SU-DHL-6 (cell line): Measurements from ENCODE around the gene HK1.

Experiments
- H2AFZ ChIP-seq: fragments of 200-600 bp; sonication (generic); 2 replicates; pipeline ENCODE4 v1.6.1; 2014; ENCODE audit warnings: low read depth, mild to moderate bottlenecking, moderate library complexity, mixed read lengths, antibody characterized with exemption, low read length; ENCODE audit not compliant: severe bottlenecking
- H3F3A ChIP-seq: fragments of 200-600 bp; shearing (Covaris generic); 2 replicates; pipeline ENCODE4 v1.6.0; 2016; ENCODE audit warnings: antibody characterized with exemption, mild to moderate bottlenecking; ENCODE audit not compliant: insufficient read depth
- H3K27ac ChIP-seq: fragments of 200-600 bp; sonication (generic); 2 replicates; pipeline ENCODE4 v1.5.1; 2016; ENCODE audit warnings: low read depth, mild to moderate bottlenecking, low read length, moderate library complexity, mixed read lengths
- H3K27me3 ChIP-seq: fragments of 200-600 bp; sonication (generic), shearing (Covaris generic); 2 replicates; pipeline ENCODE4 v1.6.0; 2014; ENCODE audit warnings: mild to moderate bottlenecking, low read length
- H3K36me3 ChIP-seq: fragments of 200-600 bp; sonication (generic); 2 replicates; pipeline ENCODE4 v1.6.1; 2014; ENCODE audit warnings: mild to moderate bottlenecking, low read length, mixed read lengths
- H3K4me2 ChIP-seq: fragments of 300-600, 200-600 bp; shearing (Covaris generic), sonication (generic); 2 replicates; pipeline ENCODE4 v1.6.0; 2014; ENCODE audit warnings: low read length, low read depth, mild to moderate bottlenecking; ENCODE audit not compliant: poor library complexity, severe bottlenecking
- H3K4me3 ChIP-seq: fragments of 200-600 bp; sonication (generic); 2 replicates; pipeline ENCODE4 v1.5.1; 2014; ENCODE audit warnings: antibody characterized with exemption, low read length, mild to moderate bottlenecking, mixed read lengths; ENCODE audit not compliant: insufficient read depth, poor library complexity, severe bottlenecking
- H3K79me2 ChIP-seq: fragments of 200-600 bp; sonication (generic); 2 replicates; pipeline ENCODE4 v1.6.1; 2014; ENCODE audit warnings: mild to moderate bottlenecking, low read length, moderate library complexity; ENCODE audit not compliant: insufficient read depth
- H3K9ac ChIP-seq: fragments of 200-600 bp; sonication (generic); 2 replicates; pipeline ENCODE4 v1.7.0; 2014; ENCODE audit warnings: mild to moderate bottlenecking, low read length
- H3K9me2 ChIP-seq: fragments of 200-600 bp; sonication (generic); replicated peaks from 2 replicates; pipeline ENCODE4 v1.6.1; 2014; ENCODE audit warnings: low read length; ENCODE audit not compliant: insufficient read depth
- H3K9me3 ChIP-seq: fragments of 200-600 bp; sonication (generic); 2 replicates; pipeline ENCODE4 v1.6.1; 2014; ENCODE audit warnings: low read length, mixed read lengths; ENCODE audit not compliant: insufficient read depth
- H4K20me1 ChIP-seq: fragments of 200-600 bp; sonication (generic); 2 replicates; pipeline ENCODE4 v1.6.1; 2014; ENCODE audit warnings: low read depth, mild to moderate bottlenecking, antibody characterized with exemption, low read length, moderate library complexity, mixed read lengths
- CTCF ChIP-seq: fragments of 200-600 bp; sonication (generic); IDR thresholded peaks from one replicate; pipeline ENCODE4 v1.5.1; 2017; ENCODE audit warnings: antibody characterized with exemption, mild to moderate bottlenecking, low read length, moderate library complexity; ENCODE audit not compliant: insufficient read depth, poor library complexity, severe bottlenecking
- EZH2phosphoT487 ChIP-seq: fragments of 200-600 bp; sonication (generic), shearing (Covaris generic); conservative IDR thresholded peaks from 2 replicates; pipeline ENCODE4 v1.6.1; 2018; ENCODE audit warnings: mild to moderate bottlenecking, antibody characterized with exemption, low read length, moderate library complexity, mixed read lengths

Gene HK1

GRCh38 chr10:69254877-69255276 is 23.4 kb upstream of the HK1 start:
- Histone ChIP-seq H3K27ac (no peak overlapping the region), H3K27me3 (no peaks in the 10 kb centered on the region), H3K4me3 (no peak overlapping the region), H3K4me2 (no peak overlapping the region), H3K36me3 (no peaks in the 10 kb centered on the region), H3K9me2 (no peaks in the 10 kb centered on the region), H3K79me2 (no peaks in the 10 kb centered on the region), H2AFZ (no peak overlapping the region), H3K9me3 (no peaks in the 10 kb centered on the region), H3F3A (no peaks in the 10 kb centered on the region), H3K9ac (no peak overlapping the region), H4K20me1 (no peaks in the 10 kb centered on the region)
- no peak for TF ChIP-seq EZH2phosphoT487
- TF ChIP-seq CTCF, result no peak

GRCh38 chr10:69259547-69260243 is 18.6 kb upstream of the HK1 start:
- Histone ChIP-seq H3K27me3 (no peaks in the 10 kb centered on the region), H3F3A (no peaks in the 10 kb centered on the region), H3K9me2 (no peaks in the 10 kb centered on the region)

DNA sequence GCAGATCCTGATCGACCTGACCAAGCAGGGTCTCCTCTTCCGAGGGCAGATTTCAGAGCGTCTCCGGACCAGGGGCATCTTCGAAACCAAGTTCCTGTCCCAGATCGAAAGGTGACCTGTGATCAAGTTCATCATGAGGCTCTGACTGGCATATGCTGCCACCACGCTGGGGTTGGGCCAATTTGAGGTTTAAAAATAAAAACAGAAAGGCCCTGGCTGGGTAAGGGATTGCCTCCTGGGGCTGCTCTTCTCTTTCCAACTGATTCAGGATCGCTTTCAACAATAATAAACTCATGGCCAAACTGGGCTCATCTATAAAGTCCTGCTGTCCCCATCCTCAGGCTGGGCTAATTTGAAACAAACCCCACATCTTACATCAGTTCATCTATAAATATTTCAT is 17.1 kb upstream of the HK1 start:
- no peaks in the 10 kb centered on the region for H3F3A ChIP-seq
- H3K9ac ChIP-seq, result no peak overlapping the region
- no peaks in the 10 kb centered on the region for H3K9me2 ChIP-seq
- H4K20me1 ChIP-seq, result no peaks in the 10 kb centered on the region
- no peak overlapping the region for H3K27ac ChIP-seq
- H3K9me3 ChIP-seq, result no peaks in the 10 kb centered on the region
- no peak for TF ChIP-seq CTCF
- no peak for TF ChIP-seq EZH2phosphoT487
- no peaks in the 10 kb centered on the region for H3K36me3 ChIP-seq
- H3K4me2 ChIP-seq, result no peak overlapping the region
- H3K4me3 ChIP-seq, result no peak overlapping the region
- H3K79me2 ChIP-seq, result no peaks in the 10 kb centered on the region
- H2AFZ ChIP-seq, result no peak overlapping the region
- H3K27me3 ChIP-seq, result no peaks in the 10 kb centered on the region

More at GRCh38 chr10:69259547-69260243, 18.6 kb upstream of the HK1 start:
- H3K9ac ChIP-seq, result no peak overlapping the region
- H2AFZ ChIP-seq, result no peak overlapping the region
- H3K4me3 ChIP-seq, result no peak overlapping the region
- H3K79me2 ChIP-seq, result no peaks in the 10 kb centered on the region
- no peaks in the 10 kb centered on the region for H3K9me3 ChIP-seq
- H3K4me2 ChIP-seq, result no peak overlapping the region
- H3K27ac ChIP-seq, result no peak overlapping the region
- H3K36me3 ChIP-seq, result no peaks in the 10 kb centered on the region
- H4K20me1 ChIP-seq, result no peaks in the 10 kb centered on the region
- TF ChIP-seq CTCF (no peak), EZH2phosphoT487 (no peak)
